PC-9 (cell line): ENCODE data around the gene HSBP1L1. TPM values are rescaled to one million over a fixed set of nuclear protein-coding genes. Genes with fewer than 3 reads are reported as not detected.

Experiments
- BruUV-seq: library from RNA; stranded (reverse); fragments of 400-500 nt; replicated peaks from 2 replicates; lab custom pipeline; 2021; lab: Mats Ljungman, UMichigan
- CTCF ChIA-PET: fragments of 300-600 bp; sonication (Branson Sonifier 250); formaldehyde crosslinking; loops from one replicate; lab custom pipeline; 2022; ENCODE audit warnings: antibody characterized with exemption; lab: Charles Lee
- POLR2A ChIA-PET: fragments of 300-600 bp; sonication (Branson Sonifier 250); formaldehyde crosslinking; loops from one replicate; lab custom pipeline; 2022; ENCODE audit warnings: antibody characterized with exemption; ENCODE audit not compliant: unreplicated experiment; lab: Charles Lee
- DNase-seq, 2 experiments: peaks; one replicate each; pipeline versions ENCODE4 v3.0.0 to v3.0.0-alpha.2; 2015 to 2022; ENCODE audit warnings: mixed read lengths in 1 of 2
- H2AFZ ChIP-seq: fragments of 200-600 bp; sonication (generic); 2 replicates; pipeline ENCODE4 v1.8.1; 2017; ENCODE audit warnings: antibody characterized with exemption
- H3F3A ChIP-seq: fragments of 200-600 bp; sonication (generic); 2 replicates; pipeline ENCODE4 v1.8.1; 2017; ENCODE audit warnings: antibody characterized with exemption, mild to moderate bottlenecking, low read depth; ENCODE audit not compliant: insufficient read depth
- H3K27ac ChIP-seq: fragments of 200-600 bp; sonication (generic); 2 replicates; pipeline ENCODE4 v1.6.1; 2016; ENCODE audit warnings: mixed run types
- H3K27me3 ChIP-seq: fragments of 200-600 bp; sonication (generic); 2 replicates; pipeline ENCODE4 v1.6.1; 2016; ENCODE audit warnings: low read depth, mixed run types; ENCODE audit not compliant: insufficient read depth
- H3K36me3 ChIP-seq: fragments of 200-600 bp; sonication (generic); 2 replicates; pipeline ENCODE4 v1.6.1; 2016; ENCODE audit warnings: low read depth, mixed run types
- H3K4me1 ChIP-seq: fragments of 200-600 bp; sonication (generic); replicated peaks from 2 replicates; pipeline ENCODE4 v1.6.1; 2016; ENCODE audit warnings: mixed run types; ENCODE audit not compliant: insufficient read depth
- H3K4me2 ChIP-seq: fragments of 200-600 bp; sonication (generic); 2 replicates; pipeline ENCODE4 v1.6.1; 2017; ENCODE audit warnings: mixed run types
- H3K4me3 ChIP-seq: fragments of 200-600 bp; sonication (generic); 2 replicates; pipeline ENCODE4 v1.6.1; 2016; ENCODE audit warnings: mixed run types
- H3K79me2 ChIP-seq: fragments of 200-600 bp; sonication (generic); 2 replicates; pipeline ENCODE4 v1.6.1; 2017; ENCODE audit warnings: low read depth, mixed run types
- H3K9me2 ChIP-seq: fragments of 200-600 bp; sonication (generic); 2 replicates; pipeline ENCODE4 v1.8.1; 2017; ENCODE audit warnings: mild to moderate bottlenecking; ENCODE audit not compliant: insufficient read depth
- H3K9me3 ChIP-seq: fragments of 200-600 bp; sonication (generic); 2 replicates; pipeline ENCODE4 v1.8.1; 2016; ENCODE audit warnings: low read depth; ENCODE audit not compliant: insufficient read depth
- H4K20me1 ChIP-seq: fragments of 200-600 bp; sonication (generic); 2 replicates; pipeline ENCODE4 v1.8.1; 2017; ENCODE audit not compliant: insufficient read depth
- EZH2 ChIP-seq: fragments of 200-600 bp; sonication (generic); IDR thresholded peaks from 2 replicates; pipeline ENCODE4 v1.8.0; 2017; ENCODE audit warnings: antibody characterized with exemption, low read depth
- intact Hi-C: fragments of 100-400 bp; cut with micrococcal nuclease; formaldehyde crosslinking; loops from one replicate; pipeline ENCODE4 v1.10.0; 2022; ENCODE audit not compliant: unreplicated experiment
- total RNA-seq: library from RNA; stranded (reverse); gene quantifications from 2 replicates; pipeline ENCODE4 v1.2.3, GENCODE V29; 2021
- TF ChIP-seq, protein P1 (sequence below): fragments of 200-600 bp; sonication (generic); conservative IDR thresholded peaks from 2 replicates; pipeline ENCODE4 v1.6.1; 2017; ENCODE audit warnings: mixed run types, antibody characterized with exemption, mild to moderate bottlenecking, moderate library complexity

The HSBP1L1 gene
- total RNA-seq, 1 experiment from 2014 or later: 41.5 TPM

DNA sequence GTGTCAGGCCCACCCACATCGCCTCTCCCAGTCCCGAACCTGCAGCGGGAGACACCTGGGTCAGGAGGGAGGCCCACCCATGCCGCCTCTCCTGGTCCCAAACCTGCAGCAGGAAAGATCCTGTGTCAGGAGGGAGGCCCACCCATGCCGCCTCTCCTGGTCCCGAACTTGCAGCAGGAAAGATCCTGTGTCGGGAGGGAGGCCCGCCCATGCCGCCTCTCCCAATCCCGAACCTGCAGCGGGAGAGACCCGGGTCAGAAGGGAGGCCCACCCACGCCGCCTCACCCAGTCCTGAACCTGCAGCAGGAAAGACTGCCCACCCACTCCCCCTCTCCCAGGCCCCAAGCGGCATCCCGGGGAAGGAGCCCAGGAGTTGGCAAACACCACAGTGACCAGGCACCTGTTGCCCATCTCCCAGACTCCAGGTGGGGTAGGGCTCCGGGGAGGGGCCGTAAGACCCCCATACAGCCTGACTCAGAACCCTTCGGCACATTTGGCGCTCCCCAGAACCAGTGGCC lies 20.8 kb upstream of the HSBP1L1 start:
- no peaks in the 10 kb centered on the region for H3K36me3 ChIP-seq
- no peaks in the 10 kb centered on the region for H3K27me3 ChIP-seq
- CTCF ChIA-PET: no interaction called here
- H3K79me2 ChIP-seq: 0 out of 2 replicates have a peak, but pooled peaks cover 8% of the 10 kb centered on the region
- no peak for TF ChIP-seq EZH2
- TF ChIP-seq, protein P1, sequence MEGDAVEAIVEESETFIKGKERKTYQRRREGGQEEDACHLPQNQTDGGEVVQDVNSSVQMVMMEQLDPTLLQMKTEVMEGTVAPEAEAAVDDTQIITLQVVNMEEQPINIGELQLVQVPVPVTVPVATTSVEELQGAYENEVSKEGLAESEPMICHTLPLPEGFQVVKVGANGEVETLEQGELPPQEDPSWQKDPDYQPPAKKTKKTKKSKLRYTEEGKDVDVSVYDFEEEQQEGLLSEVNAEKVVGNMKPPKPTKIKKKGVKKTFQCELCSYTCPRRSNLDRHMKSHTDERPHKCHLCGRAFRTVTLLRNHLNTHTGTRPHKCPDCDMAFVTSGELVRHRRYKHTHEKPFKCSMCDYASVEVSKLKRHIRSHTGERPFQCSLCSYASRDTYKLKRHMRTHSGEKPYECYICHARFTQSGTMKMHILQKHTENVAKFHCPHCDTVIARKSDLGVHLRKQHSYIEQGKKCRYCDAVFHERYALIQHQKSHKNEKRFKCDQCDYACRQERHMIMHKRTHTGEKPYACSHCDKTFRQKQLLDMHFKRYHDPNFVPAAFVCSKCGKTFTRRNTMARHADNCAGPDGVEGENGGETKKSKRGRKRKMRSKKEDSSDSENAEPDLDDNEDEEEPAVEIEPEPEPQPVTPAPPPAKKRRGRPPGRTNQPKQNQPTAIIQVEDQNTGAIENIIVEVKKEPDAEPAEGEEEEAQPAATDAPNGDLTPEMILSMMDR: no peak
- H3K4me3 ChIP-seq: no peak overlapping the region
- H3K4me1 ChIP-seq: peaks cover 10% of the 10 kb centered on the region; the same call in 1 of the 2 replicates
- no peaks in the 10 kb centered on the region for H3K9me2 ChIP-seq
- intact Hi-C loops: no loop called here
- H3K4me2 ChIP-seq: no peak overlapping the region
- H3K9me3 ChIP-seq: no peaks in the 10 kb centered on the region
- H2AFZ ChIP-seq: no peak overlapping the region
- POLR2A ChIA-PET: no interaction called here
- H3K27ac ChIP-seq: no peak overlapping the region
- H4K20me1 ChIP-seq: 0 out of 2 replicates have a peak, but pooled peaks cover 5% of the 10 kb centered on the region
- no peak for DNase-seq
- BruUV-seq: no TSS peak
- H3F3A ChIP-seq: peaks cover 5% of the 10 kb centered on the region

DNA sequence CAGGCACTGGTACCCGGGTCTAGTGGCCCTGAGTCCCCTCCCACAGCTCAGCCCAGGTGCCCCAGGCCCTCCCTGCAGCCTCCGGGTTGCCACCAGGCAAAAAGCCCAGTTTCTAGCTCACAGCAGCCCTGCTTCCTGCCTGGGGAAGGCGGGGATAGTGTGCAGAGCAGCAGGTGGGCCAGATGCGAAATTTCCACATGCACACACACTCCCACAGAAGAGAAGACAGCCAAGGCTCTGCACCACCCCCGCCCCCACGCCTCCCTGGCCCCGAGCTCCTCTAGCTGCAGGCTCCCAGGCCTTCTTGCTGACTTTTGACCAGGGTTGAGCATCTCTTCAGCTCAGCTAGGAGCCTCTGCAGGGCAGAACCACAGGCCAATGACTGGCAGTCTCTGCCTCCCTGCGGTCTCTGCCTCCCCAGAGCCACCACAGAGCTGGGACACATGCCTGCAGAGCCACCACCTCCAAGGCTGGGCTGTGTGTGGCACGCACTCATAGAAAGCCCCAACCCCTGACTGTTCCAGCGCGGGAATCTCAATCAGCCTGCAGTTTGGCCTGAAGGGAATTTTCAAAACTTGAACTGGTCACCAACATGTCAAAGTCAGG lies 20.2 kb upstream of the HSBP1L1 start:
- H3F3A ChIP-seq: peaks cover 5% of the 10 kb centered on the region
- H4K20me1 ChIP-seq: 0 out of 2 replicates have a peak, but pooled peaks cover 3% of the 10 kb centered on the region
- no TSS peak for BruUV-seq
- intact Hi-C loops: no loop called here
- ChIA-PET CTCF (no interaction called here), POLR2A (no interaction called here)
- H3K9me2 ChIP-seq: no peaks in the 10 kb centered on the region
- peaks cover 10% of the 10 kb centered on the region; the same call in 1 of the 2 replicates for H3K4me1 ChIP-seq
- DNase-seq: no peak
- H3K4me2 ChIP-seq: no peak overlapping the region
- peaks cover 12% of the 10 kb centered on the region; the same call in 1 of the 2 replicates for H3K79me2 ChIP-seq
- no peak overlapping the region for H3K4me3 ChIP-seq
- H3K9me3 ChIP-seq: no peaks in the 10 kb centered on the region
- no peaks in the 10 kb centered on the region for H3K27me3 ChIP-seq
- H3K27ac ChIP-seq: no peak overlapping the region
- TF ChIP-seq, protein P1: no peak
- TF ChIP-seq EZH2: no peak
- H3K36me3 ChIP-seq: no peaks in the 10 kb centered on the region
- H2AFZ ChIP-seq: no peak overlapping the region

DNA sequence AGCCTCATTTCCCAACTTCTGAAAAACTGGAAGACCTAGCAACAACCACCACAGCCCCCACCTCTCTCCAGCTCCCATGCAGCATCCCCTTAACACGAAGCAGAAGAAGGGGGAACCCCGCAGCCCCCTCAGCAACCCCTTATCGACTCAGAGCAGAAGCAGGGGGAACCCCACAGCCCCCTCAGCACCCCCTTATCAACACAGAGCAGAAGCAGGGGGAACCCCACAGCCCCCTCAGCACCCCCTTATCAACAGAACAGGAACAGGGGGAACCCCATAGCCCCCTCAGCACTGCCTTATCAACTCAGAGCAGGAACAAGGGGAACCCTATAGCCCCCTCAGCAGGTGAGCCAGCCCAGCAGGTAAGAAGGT lies 19.7 kb upstream of the HSBP1L1 start:
- no peak for DNase-seq
- Histone ChIP-seq H3K9me3 (no peaks in the 10 kb centered on the region), H2AFZ (no peak overlapping the region), H3F3A (peaks cover 5% of the 10 kb centered on the region), H3K27me3 (no peaks in the 10 kb centered on the region), H3K4me2 (no peak overlapping the region), H3K9me2 (no peaks in the 10 kb centered on the region), H3K36me3 (no peaks in the 10 kb centered on the region), H3K4me3 (no peak overlapping the region), H4K20me1 (no peaks in the 10 kb centered on the region), H3K4me1 (peaks cover 10% of the 10 kb centered on the region; the same call in 1 of the 2 replicates), H3K27ac (no peak overlapping the region), H3K79me2 (peaks cover 17% of the 10 kb centered on the region; the same call in 1 of the 2 replicates)
- ChIA-PET CTCF (no interaction called here), POLR2A (no interaction called here)
- TF ChIP-seq, protein P1: no peak
- no peak for TF ChIP-seq EZH2
- intact Hi-C loops: no loop called here
- no TSS peak for BruUV-seq
